GM06990 (cell line): ENCODE measurements around the gene PRR35.

Experiments
- DNase-seq: peaks from one replicate; pipeline ENCODE4 v3.0.0-alpha.2; 2011; ENCODE audit not compliant: insufficient read length; ENCODE audit errors: extremely low read depth
- H3K27me3 ChIP-seq: replicated peaks from 2 replicates; pipeline ENCODE4 v1.6.0; 2011; ENCODE audit warnings: low read length; ENCODE audit not compliant: control insufficient read depth, insufficient read depth
- H3K36me3 ChIP-seq: 2 replicates; pipeline ENCODE4 v1.5.1; 2011; ENCODE audit warnings: low read length; ENCODE audit not compliant: control insufficient read depth, insufficient read depth
- H3K4me3 ChIP-seq: replicated peaks from 2 replicates; pipeline ENCODE4 v1.5.1; 2011; ENCODE audit warnings: low read depth, mild to moderate bottlenecking, control low read depth, low read length
- CTCF ChIP-seq: IDR thresholded peaks from 2 replicates; pipeline ENCODE4 v1.5.1; 2011; ENCODE audit warnings: low read length, control low read depth, mild to moderate bottlenecking, inconsistent platforms; ENCODE audit not compliant: insufficient read depth, poor library complexity, severe bottlenecking

The PRR35 gene

GRCh38 chr16:534856-535445 is 25.2 kb upstream of the PRR35 start:
- Histone ChIP-seq H3K27me3 (no peaks in the 10 kb centered on the region), H3K4me3 (no peak overlapping the region), H3K36me3 (peaks cover 10% of the 10 kb centered on the region)
- no peak for DNase-seq
- TF ChIP-seq CTCF, result no peak

- H3K4me3 ChIP-seq, result no peak overlapping the region
- peaks cover 11% of the 10 kb centered on the region for H3K36me3 ChIP-seq
- no peak for DNase-seq
- no peaks in the 10 kb centered on the region for H3K27me3 ChIP-seq
- TF ChIP-seq CTCF, result no peak
These were observed 24.5 kb upstream of the PRR35 start for GRCh38 chr16:535446-536405.

- Histone ChIP-seq H3K4me3 (no peak overlapping the region), H3K36me3 (peaks cover 11% of the 10 kb centered on the region), H3K27me3 (no peaks in the 10 kb centered on the region)
- DNase-seq, result no peak
- no peak for TF ChIP-seq CTCF
These were observed 23.4 kb upstream of the PRR35 start for GRCh38 chr16:536746-537145.

GRCh38 chr16:537415-538335 is 22.5 kb upstream of the PRR35 start:
- Histone ChIP-seq H3K36me3 (peaks cover 11% of the 10 kb centered on the region), H3K27me3 (no peaks in the 10 kb centered on the region), H3K4me3 (no peak overlapping the region)
- no peak for TF ChIP-seq CTCF
- DNase-seq, result no peak

- Histone ChIP-seq H3K36me3 (peaks cover 10% of the 10 kb centered on the region), H3K27me3 (no peaks in the 10 kb centered on the region), H3K4me3 (no peak overlapping the region)
- no peak for TF ChIP-seq CTCF
- no peak for DNase-seq
These were observed 20.2 kb upstream of the PRR35 start for GRCh38 chr16:539901-540530.
